ENCODE measurements around the gene SUMO4.
"Not testable (repeated sequence)": the region's sequence is repeated elsewhere in the genome, so short reads cannot be mapped to it uniquely, and the experiment has no call there.

SUMO4 gene

GRCh38 chr6:149431905-149432775, 32.1 kb downstream of the SUMO4 start:
- DNase-seq (ENCODE audit: low spot score), result peak; percentile 95

- DNase-seq (ENCODE audit: low spot score), result no peak
These were observed 33.3 kb downstream of the SUMO4 start for GRCh38 chr6:149433405-149433804.

- DNase-seq (ENCODE audit: low spot score), result no peak
These were observed 33.8 kb downstream of the SUMO4 start for GRCh38 chr6:149433881-149434280.

- DNase-seq (ENCODE audit: low spot score), result no peak
These were observed 36.0 kb downstream of the SUMO4 start for GRCh38 chr6:149435919-149436586.

GRCh38 chr6:149436647-149437046, 36.6 kb downstream of the SUMO4 start:
- no peak for DNase-seq (ENCODE audit: low spot score)

GRCh38 chr6:149437212-149437611, 37.1 kb downstream of the SUMO4 start:
- no peak for DNase-seq (ENCODE audit: low spot score)

GRCh38 chr6:149438855-149439254, 38.8 kb downstream of the SUMO4 start:
- no peak for DNase-seq (ENCODE audit: low spot score)

GRCh38 chr6:149439626-149440025, 39.6 kb downstream of the SUMO4 start:
- no peak for DNase-seq (ENCODE audit: low spot score)

- no peak for DNase-seq (ENCODE audit: low spot score)
These were observed 40.9 kb downstream of the SUMO4 start for GRCh38 chr6:149440735-149441671.

- DNase-seq (ENCODE audit: low spot score), result no peak
These were observed 41.7 kb downstream of the SUMO4 start for GRCh38 chr6:149441740-149442139.

- peak; percentile 44 for DNase-seq (ENCODE audit: low spot score)
These were observed 43.5 kb downstream of the SUMO4 start for GRCh38 chr6:149443411-149444181.

GRCh38 chr6:149444360-149445094, 44.5 kb downstream of the SUMO4 start:
- DNase-seq (ENCODE audit: low spot score), result not testable (repeated sequence)

GRCh38 chr6:149445095-149445466, 45.0 kb downstream of the SUMO4 start:
- no peak for DNase-seq (ENCODE audit: low spot score)

GRCh38 chr6:149445573-149445972, 45.5 kb downstream of the SUMO4 start:
- no peak for DNase-seq (ENCODE audit: low spot score)

- DNase-seq (ENCODE audit: low spot score), result no peak
These were observed 46.8 kb downstream of the SUMO4 start for GRCh38 chr6:149446791-149447376.

GRCh38 chr6:149448821-149449453, 48.9 kb downstream of the SUMO4 start:
- no peak for DNase-seq (ENCODE audit: low spot score)

GRCh38 chr6:149449831-149450678, 50.0 kb downstream of the SUMO4 start:
- DNase-seq (ENCODE audit: low spot score), result no peak
